Measurements from ENCODE around the gene INPP4B.

INPP4B gene

DNA sequence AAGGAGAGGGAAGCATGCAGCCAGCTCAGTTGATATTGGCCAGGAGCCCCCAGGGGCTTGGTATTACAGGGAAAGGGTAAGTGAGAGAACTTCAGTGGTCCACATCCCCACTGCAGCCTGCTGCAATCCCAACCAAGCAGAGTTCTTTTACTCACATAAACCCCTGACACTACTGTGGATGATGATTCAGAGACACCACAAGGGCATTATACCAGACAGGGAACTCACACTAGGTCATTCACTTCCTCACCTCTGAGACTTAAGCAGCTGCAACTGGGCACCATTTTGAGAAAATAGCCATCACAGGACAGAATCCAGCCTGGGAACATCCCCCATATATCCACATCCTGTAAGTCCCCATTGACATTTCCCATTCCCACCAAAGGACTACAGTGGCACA is 248.0 kb downstream of the INPP4B start:
- Histone ChIP-seq H3K36me3 (ENCODE audit: control insufficient read depth in 5 of 5, insufficient read depth in 5 of 5, low read length in 5 of 5) (no peaks in the 10 kb centered on the region), H3K27ac (ENCODE audit: low read depth, low read length) (no peak overlapping the region), H3K4me3 (ENCODE audit: low read depth in 1 of 5, low read length in 5 of 5) (no peak overlapping the region), H3K27me3 (ENCODE audit: control insufficient read depth in 5 of 5, insufficient read depth in 4 of 5, low read length in 5 of 5) (no peaks in the 10 kb centered on the region), H3K9ac (ENCODE audit: low read length in 5 of 5) (no peak overlapping the region), H3K9me3 (ENCODE audit: control insufficient read depth in 5 of 5, low read length in 5 of 5) (peaks cover 0 to 7% (median 0%) of the 10 kb centered on the region in 5 donors), H3K4me1 (ENCODE audit: control insufficient read depth in 5 of 5, insufficient read depth in 5 of 5, low read length in 5 of 5) (no peaks in the 10 kb centered on the region)

DNA sequence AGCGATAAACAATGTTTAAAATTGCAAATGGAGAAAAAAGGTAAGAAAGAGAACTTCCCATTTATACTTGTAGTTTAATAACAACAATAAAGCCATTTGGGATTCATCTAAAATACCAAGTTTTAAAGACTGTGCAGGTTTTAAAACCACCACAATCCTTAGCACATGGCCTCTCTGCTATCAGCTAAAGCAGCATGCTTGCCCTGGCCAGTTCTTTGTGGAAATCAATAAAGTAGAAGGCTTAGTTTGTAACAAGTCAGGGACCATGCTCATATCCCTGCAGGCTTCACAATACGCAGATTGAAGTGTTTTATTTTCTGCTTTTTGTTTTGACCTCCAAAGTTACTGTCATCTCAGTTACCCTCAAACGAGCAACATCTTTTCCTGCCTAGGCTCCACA is 249.5 kb downstream of the INPP4B start:
- Histone ChIP-seq H3K27me3 (ENCODE audit: control insufficient read depth in 5 of 5, insufficient read depth in 4 of 5, low read length in 5 of 5) (no peaks in the 10 kb centered on the region), H3K9me3 (ENCODE audit: control insufficient read depth in 5 of 5, low read length in 5 of 5) (peaks cover 0 to 2% (median 0%) of the 10 kb centered on the region in 5 donors), H3K4me1 (ENCODE audit: control insufficient read depth in 5 of 5, insufficient read depth in 5 of 5, low read length in 5 of 5) (no peaks in the 10 kb centered on the region), H3K9ac (ENCODE audit: low read length in 5 of 5) (no peak overlapping the region), H3K4me3 (ENCODE audit: low read depth in 1 of 5, low read length in 5 of 5) (no peak overlapping the region), H3K36me3 (ENCODE audit: control insufficient read depth in 5 of 5, insufficient read depth in 5 of 5, low read length in 5 of 5) (no peaks in the 10 kb centered on the region), H3K27ac (ENCODE audit: low read depth, low read length) (no peak overlapping the region)

DNA sequence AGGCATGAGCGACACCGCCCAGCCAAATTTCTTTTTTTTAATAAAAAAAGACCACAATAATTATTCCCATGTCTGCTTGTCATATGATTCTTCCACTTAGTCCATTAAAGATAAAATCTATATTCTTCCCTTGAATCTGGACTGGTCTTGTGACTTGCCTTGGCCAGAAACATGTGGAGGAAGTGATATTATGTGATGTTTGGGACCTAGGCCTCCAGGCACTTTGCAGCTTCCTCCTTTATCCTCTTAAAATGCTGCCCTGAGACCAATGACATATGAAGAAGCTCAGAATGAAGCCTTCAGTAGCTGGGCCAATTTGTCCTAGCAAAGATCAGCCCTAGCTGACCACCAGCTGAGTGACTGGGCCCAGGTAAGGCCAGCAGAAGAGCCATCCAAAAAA is 250.0 kb downstream of the INPP4B start:
- Histone ChIP-seq H3K9me3 (ENCODE audit: control insufficient read depth in 5 of 5, low read length in 5 of 5) (peaks cover 0 to 2% (median 0%) of the 10 kb centered on the region in 5 donors), H3K27me3 (ENCODE audit: control insufficient read depth in 5 of 5, insufficient read depth in 4 of 5, low read length in 5 of 5) (no peaks in the 10 kb centered on the region), H3K4me3 (ENCODE audit: low read depth in 1 of 5, low read length in 5 of 5) (no peak overlapping the region), H3K4me1 (ENCODE audit: control insufficient read depth in 5 of 5, insufficient read depth in 5 of 5, low read length in 5 of 5) (no peaks in the 10 kb centered on the region), H3K27ac (ENCODE audit: low read depth, low read length) (no peak overlapping the region), H3K36me3 (ENCODE audit: control insufficient read depth in 5 of 5, insufficient read depth in 5 of 5, low read length in 5 of 5) (no peaks in the 10 kb centered on the region), H3K9ac (ENCODE audit: low read length in 5 of 5) (no peak overlapping the region)

DNA sequence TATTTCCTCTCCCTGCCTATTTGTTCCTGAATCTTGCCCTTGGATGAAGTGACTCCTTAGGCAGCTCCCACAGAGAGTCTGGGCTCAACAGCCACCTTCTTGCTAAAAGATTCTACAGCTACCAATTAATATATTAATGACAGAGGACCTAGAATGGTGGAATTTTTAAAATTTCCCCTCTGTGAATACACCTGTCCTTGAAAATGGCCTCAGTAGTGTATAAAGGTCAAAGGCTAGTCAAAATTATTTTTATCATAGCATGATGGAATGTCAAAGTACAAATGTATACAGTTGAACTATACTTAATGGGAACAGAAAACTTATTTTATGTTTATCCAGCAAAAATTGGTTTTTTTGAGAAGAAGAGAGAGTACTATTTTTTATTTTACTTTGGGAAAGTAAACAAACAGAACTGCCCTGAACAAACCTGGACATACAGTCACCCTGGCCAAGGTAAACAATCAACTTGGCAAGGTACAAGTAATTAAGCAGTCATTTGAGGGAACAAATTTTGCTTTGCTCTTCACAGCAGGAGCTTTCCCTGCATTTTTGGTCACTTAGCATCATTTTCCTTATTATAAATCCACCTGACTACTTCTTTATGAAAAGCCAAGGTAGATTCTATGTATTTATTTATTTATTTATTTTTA is 250.8 kb downstream of the INPP4B start:
- H3K9ac ChIP-seq (ENCODE audit: low read length in 5 of 5) = no peak overlapping the region
- no peaks in the 10 kb centered on the region for H3K27me3 ChIP-seq (ENCODE audit: control insufficient read depth in 5 of 5, insufficient read depth in 4 of 5, low read length in 5 of 5)
- no peaks in the 10 kb centered on the region for H3K4me1 ChIP-seq (ENCODE audit: control insufficient read depth in 5 of 5, insufficient read depth in 5 of 5, low read length in 5 of 5)
- peaks cover 0 to 2% (median 0%) of the 10 kb centered on the region in 5 donors for H3K9me3 ChIP-seq (ENCODE audit: control insufficient read depth in 5 of 5, low read length in 5 of 5)
- H3K4me3 ChIP-seq (ENCODE audit: low read depth in 1 of 5, low read length in 5 of 5) = no peak overlapping the region
- H3K27ac ChIP-seq (ENCODE audit: low read depth, low read length) = no peak overlapping the region
- H3K36me3 ChIP-seq (ENCODE audit: control insufficient read depth in 5 of 5, insufficient read depth in 5 of 5, low read length in 5 of 5) = no peaks in the 10 kb centered on the region

DNA sequence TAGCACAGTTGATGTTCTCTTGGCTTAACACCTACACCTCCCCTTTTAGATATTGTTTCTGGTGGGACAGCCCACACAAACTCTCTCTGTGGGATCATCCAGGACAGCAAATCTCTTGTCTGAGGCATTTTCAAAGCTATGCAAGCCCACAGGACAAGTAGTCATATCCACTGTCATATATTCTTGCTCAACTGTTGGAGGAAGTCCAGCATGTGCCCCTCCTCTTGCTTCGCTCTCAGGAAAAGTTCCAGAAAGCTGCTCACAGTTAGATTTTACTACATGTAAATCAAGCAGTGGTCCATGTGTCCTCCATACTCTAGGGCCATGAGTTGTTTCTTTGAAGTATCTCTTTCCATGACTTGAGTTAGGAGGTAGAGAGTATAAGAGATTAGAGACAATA is 260.7 kb downstream of the INPP4B start:
- no peaks in the 10 kb centered on the region for H3K4me1 ChIP-seq (ENCODE audit: control insufficient read depth in 5 of 5, insufficient read depth in 5 of 5, low read length in 5 of 5)

DNA sequence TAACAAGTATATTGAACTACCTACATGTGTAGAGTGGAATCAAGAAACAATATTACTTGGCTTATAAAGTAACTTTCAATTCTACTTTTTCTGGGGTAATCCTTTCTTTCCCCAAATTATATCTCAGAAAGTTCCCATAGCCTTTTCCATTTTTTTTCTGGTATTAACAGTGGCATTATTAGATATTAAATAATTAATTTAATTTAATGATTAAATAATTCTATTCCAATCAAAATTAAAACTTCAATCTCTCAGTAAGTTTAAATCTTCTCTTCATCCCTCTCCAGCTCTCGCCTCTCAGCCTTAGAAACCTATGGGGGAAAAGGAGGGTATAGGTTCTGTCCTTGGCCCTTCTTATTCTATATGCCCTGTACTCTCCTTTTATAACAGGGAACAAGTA is 262.4 kb downstream of the INPP4B start:
- H3K4me1 ChIP-seq (ENCODE audit: control insufficient read depth in 5 of 5, insufficient read depth in 5 of 5, low read length in 5 of 5) = no peaks in the 10 kb centered on the region
- no peaks in the 10 kb centered on the region for H3K27me3 ChIP-seq (ENCODE audit: control insufficient read depth in 5 of 5, insufficient read depth in 4 of 5, low read length in 5 of 5)
- H3K36me3 ChIP-seq (ENCODE audit: control insufficient read depth in 5 of 5, insufficient read depth in 5 of 5, low read length in 5 of 5) = no peaks in the 10 kb centered on the region
- H3K27ac ChIP-seq (ENCODE audit: low read depth, low read length) = no peak overlapping the region
- no peak overlapping the region for H3K9ac ChIP-seq (ENCODE audit: low read length in 5 of 5)
- peaks cover 0 to 2% (median 0%) of the 10 kb centered on the region in 5 donors for H3K9me3 ChIP-seq (ENCODE audit: control insufficient read depth in 5 of 5, low read length in 5 of 5)
- H3K4me3 ChIP-seq (ENCODE audit: low read depth in 1 of 5, low read length in 5 of 5) = no peak overlapping the region

More for the DNA sequence above, 260.7 kb downstream of the INPP4B start:
- no peak overlapping the region for H3K27ac ChIP-seq (ENCODE audit: low read depth, low read length)
- peaks cover 0 to 2% (median 0%) of the 10 kb centered on the region in 5 donors for H3K9me3 ChIP-seq (ENCODE audit: control insufficient read depth in 5 of 5, low read length in 5 of 5)
- H3K27me3 ChIP-seq (ENCODE audit: control insufficient read depth in 5 of 5, insufficient read depth in 4 of 5, low read length in 5 of 5) = no peaks in the 10 kb centered on the region
- no peak overlapping the region for H3K9ac ChIP-seq (ENCODE audit: low read length in 5 of 5)
- H3K4me3 ChIP-seq (ENCODE audit: low read depth in 1 of 5, low read length in 5 of 5) = no peak overlapping the region
- H3K36me3 ChIP-seq (ENCODE audit: control insufficient read depth in 5 of 5, insufficient read depth in 5 of 5, low read length in 5 of 5) = no peaks in the 10 kb centered on the region

DNA sequence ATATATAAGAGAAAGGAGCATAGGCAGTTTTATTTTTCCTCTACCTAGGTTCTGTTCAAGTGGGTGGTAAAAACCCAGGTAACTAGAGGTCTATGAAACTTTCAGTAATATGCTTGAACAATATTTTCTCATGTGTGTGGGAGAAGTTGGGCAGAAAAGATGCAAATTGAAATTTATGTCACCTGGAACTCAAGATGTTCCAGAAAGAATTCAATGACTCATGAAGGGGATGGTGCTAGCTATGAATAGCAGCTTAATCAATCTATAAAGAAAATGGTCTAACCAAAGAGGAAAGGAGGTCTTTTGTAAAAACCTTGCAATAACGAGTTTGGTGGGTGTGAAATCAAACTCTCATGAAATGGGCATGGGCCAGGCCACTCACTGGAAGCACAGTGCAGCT is 263.8 kb downstream of the INPP4B start:
- Histone ChIP-seq H3K9ac (ENCODE audit: low read length in 5 of 5) (no peak overlapping the region), H3K27me3 (ENCODE audit: control insufficient read depth in 5 of 5, insufficient read depth in 4 of 5, low read length in 5 of 5) (no peaks in the 10 kb centered on the region), H3K27ac (ENCODE audit: low read depth, low read length) (no peak overlapping the region)

DNA sequence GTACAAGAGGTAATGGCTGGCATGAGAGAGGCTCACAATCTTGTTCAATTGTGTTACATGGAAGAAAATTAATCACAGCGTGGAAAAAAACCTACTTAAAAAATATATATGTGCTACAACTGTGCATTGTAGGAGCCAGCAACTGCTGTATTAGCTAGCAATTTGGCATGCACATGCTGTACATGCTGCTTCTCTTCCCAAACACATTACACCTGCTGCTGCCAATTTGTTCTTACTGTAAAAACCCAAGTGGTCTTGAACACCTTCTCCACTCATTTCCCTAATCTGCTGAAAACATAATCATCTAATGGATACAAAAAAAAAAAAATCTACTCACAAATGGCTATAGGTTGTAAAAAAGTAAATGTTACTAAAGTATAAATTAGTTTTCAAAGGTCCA is 264.2 kb downstream of the INPP4B start:
- H3K9me3 ChIP-seq (ENCODE audit: control insufficient read depth in 5 of 5, low read length in 5 of 5) = peaks cover 0 to 2% (median 0%) of the 10 kb centered on the region in 5 donors
- no peak overlapping the region for H3K27ac ChIP-seq (ENCODE audit: low read depth, low read length)
- H3K4me1 ChIP-seq (ENCODE audit: control insufficient read depth in 5 of 5, insufficient read depth in 5 of 5, low read length in 5 of 5) = no peaks in the 10 kb centered on the region
- H3K9ac ChIP-seq (ENCODE audit: low read length in 5 of 5) = no peak overlapping the region
- H3K36me3 ChIP-seq (ENCODE audit: control insufficient read depth in 5 of 5, insufficient read depth in 5 of 5, low read length in 5 of 5) = no peaks in the 10 kb centered on the region
- H3K27me3 ChIP-seq (ENCODE audit: control insufficient read depth in 5 of 5, insufficient read depth in 4 of 5, low read length in 5 of 5) = no peaks in the 10 kb centered on the region
- no peak overlapping the region for H3K4me3 ChIP-seq (ENCODE audit: low read depth in 1 of 5, low read length in 5 of 5)

More for the DNA sequence above, 263.8 kb downstream of the INPP4B start:
- no peaks in the 10 kb centered on the region for H3K4me1 ChIP-seq (ENCODE audit: control insufficient read depth in 5 of 5, insufficient read depth in 5 of 5, low read length in 5 of 5)
- H3K4me3 ChIP-seq (ENCODE audit: low read depth in 1 of 5, low read length in 5 of 5) = no peak overlapping the region
- H3K9me3 ChIP-seq (ENCODE audit: control insufficient read depth in 5 of 5, low read length in 5 of 5) = peaks cover 0 to 2% (median 0%) of the 10 kb centered on the region in 5 donors
- H3K36me3 ChIP-seq (ENCODE audit: control insufficient read depth in 5 of 5, insufficient read depth in 5 of 5, low read length in 5 of 5) = no peaks in the 10 kb centered on the region

DNA sequence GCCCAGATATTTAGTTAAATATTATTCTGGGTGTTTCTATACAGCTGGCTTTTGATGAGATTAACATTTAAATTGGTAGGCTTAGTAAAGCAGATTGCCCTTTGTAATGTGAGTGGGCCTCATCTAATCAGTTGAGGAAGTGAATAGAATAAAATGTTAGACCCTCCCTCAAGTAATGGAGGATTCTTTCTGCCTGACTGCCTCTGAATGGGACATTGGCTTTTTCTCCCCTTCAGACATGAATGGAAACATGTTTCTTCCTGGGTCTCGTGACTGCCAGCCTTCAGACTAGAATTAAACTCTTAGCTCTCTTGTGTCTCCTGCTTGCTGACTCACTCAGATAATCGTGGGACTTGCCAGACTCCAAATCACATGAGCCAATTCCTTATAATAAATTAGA is 266.7 kb downstream of the INPP4B start:
- no peaks in the 10 kb centered on the region for H3K36me3 ChIP-seq (ENCODE audit: control insufficient read depth in 5 of 5, insufficient read depth in 5 of 5, low read length in 5 of 5)
- H3K4me1 ChIP-seq (ENCODE audit: control insufficient read depth in 5 of 5, insufficient read depth in 5 of 5, low read length in 5 of 5) = no peaks in the 10 kb centered on the region
- no peak overlapping the region for H3K27ac ChIP-seq (ENCODE audit: low read depth, low read length)

DNA sequence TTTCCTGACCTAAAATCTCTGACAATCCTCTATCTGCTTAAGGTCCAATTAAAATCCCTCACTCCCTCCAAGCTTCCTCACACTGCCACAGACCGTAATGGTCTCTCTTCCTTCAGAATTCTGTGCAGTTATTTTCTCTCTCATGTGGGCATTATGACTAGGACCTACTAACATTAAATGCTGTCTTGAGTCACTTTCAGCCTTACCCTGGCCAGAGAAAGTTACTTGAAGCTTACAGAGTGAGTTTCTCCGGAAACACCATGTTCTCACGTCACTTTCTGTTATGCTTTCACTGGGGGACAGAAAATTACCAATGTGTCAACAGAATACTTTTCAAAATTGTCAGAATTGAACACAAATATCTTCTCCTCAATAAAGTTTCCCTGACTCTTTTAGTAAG is 271.8 kb downstream of the INPP4B start:
- no peaks in the 10 kb centered on the region for H3K4me1 ChIP-seq (ENCODE audit: control insufficient read depth in 5 of 5, insufficient read depth in 5 of 5, low read length in 5 of 5)
- no peaks in the 10 kb centered on the region for H3K27me3 ChIP-seq (ENCODE audit: control insufficient read depth in 5 of 5, insufficient read depth in 4 of 5, low read length in 5 of 5)
- peaks cover 0 to 3% (median 0%) of the 10 kb centered on the region in 5 donors for H3K9me3 ChIP-seq (ENCODE audit: control insufficient read depth in 5 of 5, low read length in 5 of 5)
- H3K9ac ChIP-seq (ENCODE audit: low read length in 5 of 5) = no peak overlapping the region
- no peaks in the 10 kb centered on the region for H3K36me3 ChIP-seq (ENCODE audit: control insufficient read depth in 5 of 5, insufficient read depth in 5 of 5, low read length in 5 of 5)
- no peak overlapping the region for H3K27ac ChIP-seq (ENCODE audit: low read depth, low read length)
- H3K4me3 ChIP-seq (ENCODE audit: low read depth in 1 of 5, low read length in 5 of 5) = no peak overlapping the region

More for the DNA sequence above, 266.7 kb downstream of the INPP4B start:
- H3K9me3 ChIP-seq (ENCODE audit: control insufficient read depth in 5 of 5, low read length in 5 of 5) = peaks cover 0 to 2% (median 0%) of the 10 kb centered on the region in 5 donors
- H3K27me3 ChIP-seq (ENCODE audit: control insufficient read depth in 5 of 5, insufficient read depth in 4 of 5, low read length in 5 of 5) = no peaks in the 10 kb centered on the region
- no peak overlapping the region for H3K9ac ChIP-seq (ENCODE audit: low read length in 5 of 5)
- no peak overlapping the region for H3K4me3 ChIP-seq (ENCODE audit: low read depth in 1 of 5, low read length in 5 of 5)

All from subcutaneous abdominal adipose tissue (tissue), 5 donors.